ENCODE results near the gene TRAPPC12. TPM values are rescaled to one million over a fixed set of nuclear protein-coding genes. Genes with fewer than 3 reads are reported as not detected.
A peak's percentile ranks its signal among the peaks of the same experiment; 100 is the strongest.

TRAPPC12 gene
- total RNA-seq, 1 experiment from 2014 or later, result 77.0 TPM

GRCh38 chr2:3516831-3517230 lies 137.3 kb downstream of the TRAPPC12 start:
- intact Hi-C loops (cut with micrococcal nuclease; ENCODE audit: unreplicated experiment), result no loop called here
- CTCF ChIA-PET, result no interaction called here
- BruUV-seq (replicated peaks), result TSS peak; percentile 31
- H3K4me1 Mint-ChIP-seq (ENCODE audit: low read depth, unreplicated experiment), result peaks cover 39% of the 10 kb centered on the region
- no peak for DNase-seq
- no peaks in the 10 kb centered on the region for H3K27me3 Mint-ChIP-seq (ENCODE audit: unreplicated experiment)
- H3K27ac Mint-ChIP-seq (ENCODE audit: unreplicated experiment), result no peak overlapping the region
- H3K36me3 Mint-ChIP-seq (ENCODE audit: insufficient read depth, unreplicated experiment), result peaks cover 23% of the 10 kb centered on the region
- no peak overlapping the region for H3K4me3 Mint-ChIP-seq (ENCODE audit: low read depth, unreplicated experiment)
- H3K9me3 Mint-ChIP-seq (ENCODE audit: low read depth, unreplicated experiment), result no peaks in the 10 kb centered on the region
- TF ChIP-seq CTCF (IDR thresholded peaks at IDR 0.05; ENCODE audit: unreplicated experiment), result no peak

- Mint-ChIP-seq H3K4me3 (ENCODE audit: low read depth, unreplicated experiment) (peak overlapping the region; percentile 77), H3K4me1 (ENCODE audit: low read depth, unreplicated experiment) (peaks cover 40% of the 10 kb centered on the region), H3K27ac (ENCODE audit: unreplicated experiment) (no peak overlapping the region), H3K27me3 (ENCODE audit: unreplicated experiment) (no peaks in the 10 kb centered on the region), H3K9me3 (ENCODE audit: low read depth, unreplicated experiment) (no peaks in the 10 kb centered on the region), H3K36me3 (ENCODE audit: insufficient read depth, unreplicated experiment) (peaks cover 23% of the 10 kb centered on the region)
- CTCF ChIA-PET, result interaction anchor here (0.7 kb wide), 1 partner anchor 18 kb away, joined by 4 read pairs; no protein-coding TSS in a partner anchor
- intact Hi-C loops (cut with micrococcal nuclease; ENCODE audit: unreplicated experiment), result no loop called here
- BruUV-seq (replicated peaks), result no TSS peak
- no peak for TF ChIP-seq CTCF (IDR thresholded peaks at IDR 0.05; ENCODE audit: unreplicated experiment)
- DNase-seq, result no peak
Measured at GRCh38 chr2:3517948-3518495, 138.5 kb downstream of the TRAPPC12 start.

- intact Hi-C loops (cut with micrococcal nuclease; ENCODE audit: unreplicated experiment), result no loop called here
- Mint-ChIP-seq H3K9me3 (ENCODE audit: low read depth, unreplicated experiment) (no peaks in the 10 kb centered on the region), H3K36me3 (ENCODE audit: insufficient read depth, unreplicated experiment) (peaks cover 23% of the 10 kb centered on the region), H3K27me3 (ENCODE audit: unreplicated experiment) (no peaks in the 10 kb centered on the region), H3K4me1 (ENCODE audit: low read depth, unreplicated experiment) (peaks cover 47% of the 10 kb centered on the region), H3K4me3 (ENCODE audit: low read depth, unreplicated experiment) (peak overlapping the region; percentile 77), H3K27ac (ENCODE audit: unreplicated experiment) (peak overlapping the region; percentile 63)
- CTCF ChIA-PET, result interaction anchor here (0.7 kb wide), 2 partner anchors 17 to 50 kb away, joined by 3 to 4 read pairs; no protein-coding TSS in a partner anchor
- no peak for TF ChIP-seq CTCF (IDR thresholded peaks at IDR 0.05; ENCODE audit: unreplicated experiment)
- peak; percentile 99 for DNase-seq
- no TSS peak for BruUV-seq (replicated peaks)
Measured at GRCh38 chr2:3518496-3519254, 139.2 kb downstream of the TRAPPC12 start.

GRCh38 chr2:3519255-3520205 lies 140.0 kb downstream of the TRAPPC12 start, which contains the start of gene ADI1:
Gene ADI1 (minus strand): TSS chr2:3519531. CDS start chr2:3519487, 44 bp downstream.
- intact Hi-C loops (cut with micrococcal nuclease; ENCODE audit: unreplicated experiment), result no loop called here
- peaks cover 50% of the 10 kb centered on the region for H3K4me1 Mint-ChIP-seq (ENCODE audit: low read depth, unreplicated experiment)

More at GRCh38 chr2:3519255-3520205, 140.0 kb downstream of the TRAPPC12 start, which contains the start of gene ADI1:
- H3K27ac Mint-ChIP-seq (ENCODE audit: unreplicated experiment), result peak within 1 kb of the TSS; percentile 82
- no peak for TF ChIP-seq CTCF (IDR thresholded peaks at IDR 0.05; ENCODE audit: unreplicated experiment)
- H3K36me3 Mint-ChIP-seq (ENCODE audit: insufficient read depth, unreplicated experiment), result peaks cover 23% of the 10 kb centered on the region
- TSS peak; percentile 57 for BruUV-seq (replicated peaks)
- DNase-seq, result peak; percentile 82
- CTCF ChIA-PET, result interaction anchor here (0.6 to 0.7 kb wide), 2 partner anchors 14 to 131 kb away, joined by 3 to 4 read pairs; no protein-coding TSS in a partner anchor
- H3K27me3 Mint-ChIP-seq (ENCODE audit: unreplicated experiment), result no peaks in the 10 kb centered on the region
- H3K4me3 Mint-ChIP-seq (ENCODE audit: low read depth, unreplicated experiment), result peak within 1 kb of the TSS; percentile 77
- H3K9me3 Mint-ChIP-seq (ENCODE audit: low read depth, unreplicated experiment), result no peaks in the 10 kb centered on the region
